ACHN (cell line): ENCODE results near the gene PFDN4.

Experiments used
- DNase-seq: peaks from one replicate; pipeline ENCODE4 v3.0.0-alpha.2; 2015
- in situ Hi-C: cut with HindIII; loops from 2 replicates; pipeline ENCODE4 v1.10.0; 2017; ENCODE audit warnings: low sequenced_read_pairs, low pct_ligation_motif_present, low pct_unique_long_range_greater_than_20kb

The PFDN4 gene

GRCh38 chr20:54197621-54198604 is 10.0 kb upstream of the PFDN4 start:
- in situ Hi-C loops = no loop called here
- peak; percentile 45 for DNase-seq

GRCh38 chr20:54199283-54199682 is 8.6 kb upstream of the PFDN4 start:
- in situ Hi-C loops = no loop called here
- no peak for DNase-seq

GRCh38 chr20:54199721-54200176 is 8.1 kb upstream of the PFDN4 start:
- in situ Hi-C loops = no loop called here
- DNase-seq = peak; percentile 68

GRCh38 chr20:54200487-54201267 is 7.2 kb upstream of the PFDN4 start:
- DNase-seq = no peak
- in situ Hi-C loops = no loop called here

DNA sequence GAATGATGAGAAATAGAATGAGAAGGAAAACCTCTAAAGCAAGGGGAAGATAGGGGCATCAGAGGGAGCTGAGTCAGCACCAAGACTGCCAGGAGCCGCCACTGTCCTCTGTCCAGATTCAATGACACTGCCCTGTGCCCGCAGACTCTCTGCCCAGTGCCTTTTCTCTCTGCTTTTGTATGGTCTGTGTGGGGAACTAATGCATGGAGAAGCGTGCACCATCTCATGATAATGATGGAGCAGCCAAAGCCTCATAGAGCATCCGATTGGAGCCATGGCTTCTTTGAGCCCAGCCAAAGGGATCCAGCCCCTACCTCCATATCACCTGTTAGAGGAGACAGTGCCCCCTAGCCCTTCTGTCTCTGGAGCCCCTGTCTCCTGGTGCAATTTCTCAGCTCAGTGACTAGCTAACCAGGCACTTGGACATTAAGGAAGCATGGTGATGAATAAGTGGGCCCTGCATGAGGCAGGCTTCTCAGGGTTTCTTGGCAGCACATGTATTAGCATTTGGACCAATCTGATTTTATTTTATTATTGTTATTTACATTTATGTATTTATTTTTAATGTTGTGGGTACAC is 6.5 kb upstream of the PFDN4 start:
- no peak for DNase-seq
- in situ Hi-C loops = no loop called here

- no peak for DNase-seq
- in situ Hi-C loops = no loop called here
Observed at GRCh38 chr20:54203281-54203680, 4.6 kb upstream of the PFDN4 start.

- DNase-seq = no peak
- in situ Hi-C loops = no loop called here
Observed at GRCh38 chr20:54204063-54204462, 3.8 kb upstream of the PFDN4 start.

DNA sequence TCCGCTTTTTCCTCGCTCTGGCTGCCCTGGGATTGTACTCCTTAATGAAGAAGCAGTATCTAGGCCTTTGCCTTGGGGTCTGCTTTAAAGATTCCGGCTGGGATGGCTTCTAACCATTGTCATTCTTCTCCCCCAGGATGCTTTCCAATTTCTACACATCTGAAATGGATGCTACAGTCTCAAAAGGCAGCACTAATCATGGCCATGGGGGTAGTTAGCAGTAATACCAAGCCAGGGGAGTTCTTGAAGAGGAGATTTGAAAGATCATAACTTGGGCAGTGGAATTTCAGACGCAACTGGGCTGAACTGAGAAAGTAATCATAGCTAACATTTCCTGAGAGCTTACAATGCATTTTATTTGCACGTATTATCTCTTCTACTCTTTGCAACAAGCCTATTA is 3.4 kb upstream of the PFDN4 start:
- DNase-seq = no peak
- in situ Hi-C loops = no loop called here

GRCh38 chr20:54205450-54205849 is 2.4 kb upstream of the PFDN4 start:
- DNase-seq = no peak
- in situ Hi-C loops = no loop called here

GRCh38 chr20:54207053-54207742 is 689 bp upstream of the PFDN4 start:
- no peak for DNase-seq
- in situ Hi-C loops = no loop called here

- in situ Hi-C loops = no loop called here
- peak; percentile 22 for DNase-seq
Observed at GRCh38 chr20:54208548-54209176, 775 bp downstream of the PFDN4 start.

GRCh38 chr20:54209216-54209813 is 1.4 kb downstream of the PFDN4 start:
- no peak for DNase-seq
- in situ Hi-C loops = no loop called here

DNA sequence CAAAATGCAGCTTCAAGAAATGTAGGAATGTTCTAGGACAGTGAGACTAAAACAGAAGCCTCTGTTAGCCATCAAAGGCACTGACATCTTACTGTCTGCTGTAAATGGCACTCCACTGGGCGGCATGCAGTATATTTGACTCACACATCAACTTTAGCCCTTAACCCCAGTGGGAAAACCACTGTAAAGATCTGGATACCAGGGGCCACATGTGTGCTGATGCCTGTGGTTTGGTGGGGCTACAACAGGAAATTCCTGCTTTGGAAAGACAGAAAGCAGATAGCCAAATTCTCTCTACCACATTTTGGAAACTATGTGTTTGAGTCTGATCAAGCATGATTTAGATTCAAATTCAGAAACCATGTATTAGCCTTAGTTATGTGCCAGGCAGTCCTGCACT is 4.3 kb downstream of the PFDN4 start:
- no peak for DNase-seq
- in situ Hi-C loops = no loop called here

DNA sequence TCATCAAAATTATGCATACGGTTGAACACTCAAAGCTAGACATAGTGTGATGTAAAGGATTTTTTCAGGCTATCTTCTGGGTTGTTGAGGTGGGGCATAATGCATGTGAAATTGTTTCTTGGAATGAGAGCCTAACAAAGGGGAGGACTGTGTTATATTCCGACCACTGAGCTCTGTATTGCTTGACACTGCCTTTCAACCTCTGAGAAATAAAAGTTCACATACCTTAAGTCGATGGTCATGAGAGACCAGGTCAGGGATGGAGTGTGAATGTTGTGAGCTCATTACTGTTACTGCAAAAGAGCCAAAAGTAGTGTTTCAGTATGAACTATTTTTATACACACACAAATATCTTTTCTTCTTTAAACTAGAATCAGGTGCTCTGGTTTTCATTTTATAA is 5.0 kb downstream of the PFDN4 start:
- in situ Hi-C loops = no loop called here
- no peak for DNase-seq

GRCh38 chr20:54214566-54214965 is 6.7 kb downstream of the PFDN4 start:
- no peak for DNase-seq
- in situ Hi-C loops = no loop called here

DNA sequence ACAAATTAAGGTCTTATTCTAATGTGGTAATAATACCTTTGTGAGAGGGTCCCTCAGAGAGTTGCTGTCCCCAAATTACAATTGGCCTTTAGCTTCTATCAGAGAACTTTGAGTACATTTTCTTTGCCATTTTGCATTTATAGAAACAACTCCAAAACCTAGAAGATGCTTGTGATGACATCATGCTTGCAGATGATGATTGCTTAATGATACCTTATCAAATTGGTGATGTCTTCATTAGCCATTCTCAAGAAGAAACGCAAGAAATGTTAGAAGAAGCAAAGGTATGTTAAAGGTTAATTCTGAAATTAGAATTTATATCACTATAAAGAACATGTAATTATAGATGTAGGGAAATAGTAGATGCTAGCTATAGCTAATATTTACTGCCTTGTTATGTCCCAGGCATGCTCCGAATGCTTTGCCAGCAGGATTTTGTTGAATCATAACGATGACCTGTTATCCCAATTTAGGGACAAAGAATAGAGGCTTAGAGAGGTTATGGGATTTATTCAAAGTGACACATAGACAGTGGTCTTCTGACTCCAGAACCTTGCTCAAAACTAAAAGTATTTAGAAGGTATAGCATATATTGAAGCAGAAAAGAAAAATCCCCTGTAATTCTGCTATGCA is 7.4 kb downstream of the PFDN4 start:
- no peak for DNase-seq
- in situ Hi-C loops = no loop called here

DNA sequence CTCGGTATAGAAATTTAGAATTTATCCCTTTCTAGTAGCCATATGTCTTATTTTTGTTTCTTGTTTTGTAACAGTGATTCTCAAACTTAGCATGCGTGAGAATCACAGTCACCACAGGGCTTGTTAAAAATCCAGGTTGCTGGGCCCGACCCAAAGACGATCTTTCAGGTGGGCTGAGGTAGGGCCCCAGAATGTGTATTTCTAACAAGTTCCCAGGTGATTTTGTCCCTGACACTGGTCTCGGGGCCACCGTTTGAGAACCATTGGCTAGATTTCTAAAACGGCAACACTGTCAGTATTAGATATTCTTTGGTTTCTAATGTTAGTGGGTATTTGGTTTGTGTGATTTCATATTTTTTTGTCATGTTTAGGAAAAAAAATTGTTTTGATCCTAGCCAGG is 9.9 kb downstream of the PFDN4 start:
- DNase-seq = no peak
- in situ Hi-C loops = no loop called here
